Upper lobe of left lung (tissue), 4 donors: ENCODE data around the gene SLC6A17.

ENCODE experiments used
- POLR2A ChIP-seq, 4 donors: fragments of 450-650 bp; IDR thresholded peaks; one replicate each; pipeline ENCODE4 v1.5.1; 2016 to 2017; ENCODE audit warnings: antibody characterized with exemption in 4 of 4, mild to moderate bottlenecking in 2 of 4
- POLR2AphosphoS5 ChIP-seq, 2 donors: sonication (generic); formaldehyde crosslinking; IDR thresholded peaks; one replicate each; pipeline ENCODE4 v1.5.1; 2017; ENCODE audit warnings: antibody characterized with exemption in 2 of 2
- TF ChIP-seq, protein P1 (sequence below), 6 experiments: fragments of 450-650 bp in 4 of 6; fragments of 200-600 bp in 2 of 6; sonication (generic) in 2 of 6; IDR thresholded peaks; one replicate each; pipeline ENCODE4 v1.5.1; 2016 to 2019; ENCODE audit warnings: antibody characterized with exemption in 6 of 6

DNA sequence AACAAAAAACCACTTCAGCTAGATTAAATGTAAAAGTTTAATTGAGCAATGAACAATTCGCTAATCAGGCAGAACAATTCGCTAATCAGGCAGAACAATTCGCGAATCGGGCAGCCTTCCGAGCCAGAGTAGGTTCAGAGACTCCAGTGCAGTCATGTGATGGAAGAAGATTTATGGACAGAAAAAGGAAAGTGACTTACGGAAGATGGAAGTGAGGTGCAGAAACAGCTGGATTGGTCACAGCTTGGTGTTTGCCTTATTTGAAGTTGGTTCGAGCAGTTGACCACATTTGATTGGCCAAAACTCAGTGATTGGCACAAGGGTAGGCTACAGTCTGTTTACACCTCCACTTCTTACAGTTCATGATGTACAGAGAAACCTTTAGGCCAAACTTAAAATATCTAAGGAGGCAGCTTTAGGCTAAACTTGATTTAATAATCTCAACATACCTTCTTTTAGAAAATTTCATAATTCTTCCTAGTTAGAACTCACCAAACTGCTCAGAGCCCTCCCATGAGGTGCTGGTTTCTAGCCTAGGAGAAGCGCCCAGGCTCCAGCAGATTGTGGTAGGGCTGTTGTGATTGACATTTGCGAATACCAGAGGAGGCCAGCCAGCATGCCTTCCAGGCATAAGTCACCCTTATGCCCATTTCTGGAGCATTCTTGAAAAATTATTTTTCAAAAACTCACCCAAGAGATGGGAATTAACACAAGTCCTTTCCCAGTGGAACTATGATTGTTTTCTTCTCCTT, 37.0 kb downstream of the SLC6A17 start:
- TF ChIP-seq POLR2AphosphoS5 (IDR thresholded peaks at IDR 0.05) (no peak), POLR2A (IDR thresholded peaks at IDR 0.05) (no peak)
- TF ChIP-seq, protein P1, sequence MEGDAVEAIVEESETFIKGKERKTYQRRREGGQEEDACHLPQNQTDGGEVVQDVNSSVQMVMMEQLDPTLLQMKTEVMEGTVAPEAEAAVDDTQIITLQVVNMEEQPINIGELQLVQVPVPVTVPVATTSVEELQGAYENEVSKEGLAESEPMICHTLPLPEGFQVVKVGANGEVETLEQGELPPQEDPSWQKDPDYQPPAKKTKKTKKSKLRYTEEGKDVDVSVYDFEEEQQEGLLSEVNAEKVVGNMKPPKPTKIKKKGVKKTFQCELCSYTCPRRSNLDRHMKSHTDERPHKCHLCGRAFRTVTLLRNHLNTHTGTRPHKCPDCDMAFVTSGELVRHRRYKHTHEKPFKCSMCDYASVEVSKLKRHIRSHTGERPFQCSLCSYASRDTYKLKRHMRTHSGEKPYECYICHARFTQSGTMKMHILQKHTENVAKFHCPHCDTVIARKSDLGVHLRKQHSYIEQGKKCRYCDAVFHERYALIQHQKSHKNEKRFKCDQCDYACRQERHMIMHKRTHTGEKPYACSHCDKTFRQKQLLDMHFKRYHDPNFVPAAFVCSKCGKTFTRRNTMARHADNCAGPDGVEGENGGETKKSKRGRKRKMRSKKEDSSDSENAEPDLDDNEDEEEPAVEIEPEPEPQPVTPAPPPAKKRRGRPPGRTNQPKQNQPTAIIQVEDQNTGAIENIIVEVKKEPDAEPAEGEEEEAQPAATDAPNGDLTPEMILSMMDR (IDR thresholded peaks at IDR 0.05), result no peak
